ENCODE measurements around the gene DENND6A. TPM values are rescaled to one million over a fixed set of nuclear protein-coding genes. Genes with fewer than 3 reads are reported as not detected.
"Not testable (repeated sequence)": the region's sequence is repeated elsewhere in the genome, so short reads cannot be mapped to it uniquely, and the experiment has no call there.

Gene DENND6A
- total RNA-seq, 1 donor from 2014 or later = 28.2 TPM

GRCh38 chr3:57696801-57697321 lies 4.0 kb upstream of the DENND6A start:
- no peak for DNase-seq (ENCODE audit: low spot score)

- DNase-seq (ENCODE audit: low spot score) = no peak
Measured at GRCh38 chr3:57694146-57694545, 1.3 kb upstream of the DENND6A start.

- not testable (repeated sequence) for DNase-seq (ENCODE audit: low spot score)
Measured at GRCh38 chr3:57692133-57692395, 813 bp downstream of the DENND6A start.

GRCh38 chr3:57691411-57692132 lies 1.3 kb downstream of the DENND6A start:
- no peak for DNase-seq (ENCODE audit: low spot score)

- no peak for DNase-seq (ENCODE audit: low spot score)
Measured at GRCh38 chr3:57689367-57690053, 3.4 kb downstream of the DENND6A start.

- no peak for DNase-seq (ENCODE audit: low spot score)
Measured at GRCh38 chr3:57688291-57688690, 4.6 kb downstream of the DENND6A start.

GRCh38 chr3:57683286-57683685 lies 9.6 kb downstream of the DENND6A start:
- no peak for DNase-seq (ENCODE audit: low spot score)

GRCh38 chr3:57682284-57682683 lies 10.6 kb downstream of the DENND6A start:
- DNase-seq (ENCODE audit: low spot score) = no peak

- no peak for DNase-seq (ENCODE audit: low spot score)
Measured at GRCh38 chr3:57681691-57682090, 11.2 kb downstream of the DENND6A start.

- DNase-seq (ENCODE audit: low spot score) = no peak
Measured at GRCh38 chr3:57680046-57680445, 12.8 kb downstream of the DENND6A start.

- DNase-seq (ENCODE audit: low spot score) = no peak
Measured at GRCh38 chr3:57675530-57675929, 17.3 kb downstream of the DENND6A start.

- DNase-seq (ENCODE audit: low spot score) = no peak
Measured at GRCh38 chr3:57673156-57673555, 19.7 kb downstream of the DENND6A start.

GRCh38 chr3:57670543-57670942 lies 22.3 kb downstream of the DENND6A start:
- no peak for DNase-seq (ENCODE audit: low spot score)

GRCh38 chr3:57661404-57661803 lies 31.5 kb downstream of the DENND6A start:
- no peak for DNase-seq (ENCODE audit: low spot score)

GRCh38 chr3:57659806-57660439 lies 33.0 kb downstream of the DENND6A start:
- no peak for DNase-seq (ENCODE audit: low spot score)

GRCh38 chr3:57659004-57659673 lies 33.7 kb downstream of the DENND6A start:
- no peak for DNase-seq (ENCODE audit: low spot score)

GRCh38 chr3:57658536-57658935 lies 34.3 kb downstream of the DENND6A start:
- no peak for DNase-seq (ENCODE audit: low spot score)

GRCh38 chr3:57655727-57656126 lies 37.1 kb downstream of the DENND6A start:
- DNase-seq (ENCODE audit: low spot score) = no peak

- DNase-seq (ENCODE audit: low spot score) = no peak
Measured at GRCh38 chr3:57654267-57654666, 38.6 kb downstream of the DENND6A start.

- no peak for DNase-seq (ENCODE audit: low spot score)
Measured at GRCh38 chr3:57652203-57652602, 40.7 kb downstream of the DENND6A start.

- no peak for DNase-seq (ENCODE audit: low spot score)
Measured at GRCh38 chr3:57647292-57647940, 45.5 kb downstream of the DENND6A start.

- DNase-seq (ENCODE audit: low spot score) = peak; percentile 64
Measured at GRCh38 chr3:57646723-57647122, 46.2 kb downstream of the DENND6A start.

Data from umbilical cord (tissue), 2 donors.